Pulmonary artery endothelial cell (primary cell): ENCODE results near the gene KMT2B. TPM values are rescaled to one million over a fixed set of nuclear protein-coding genes. Genes with fewer than 3 reads are reported as not detected.
"Not testable (repeated sequence)": the region's sequence is repeated elsewhere in the genome, so short reads cannot be mapped to it uniquely, and the experiment has no call there.

ENCODE experiments used
- DNase-seq: peaks from one replicate; pipeline ENCODE4 v3.0.0-alpha.2; 2011; ENCODE audit warnings: low read depth, low spot score
- total RNA-seq: library from RNA; depleted of rRNA; stranded (reverse); fragments of >200 nt; gene quantifications from 2 replicates; pipeline ENCODE4 v1.2.3, GENCODE V29; 2014

Gene KMT2B
- total RNA-seq, 1 donor from 2014 or later: 4.4 TPM

DNA sequence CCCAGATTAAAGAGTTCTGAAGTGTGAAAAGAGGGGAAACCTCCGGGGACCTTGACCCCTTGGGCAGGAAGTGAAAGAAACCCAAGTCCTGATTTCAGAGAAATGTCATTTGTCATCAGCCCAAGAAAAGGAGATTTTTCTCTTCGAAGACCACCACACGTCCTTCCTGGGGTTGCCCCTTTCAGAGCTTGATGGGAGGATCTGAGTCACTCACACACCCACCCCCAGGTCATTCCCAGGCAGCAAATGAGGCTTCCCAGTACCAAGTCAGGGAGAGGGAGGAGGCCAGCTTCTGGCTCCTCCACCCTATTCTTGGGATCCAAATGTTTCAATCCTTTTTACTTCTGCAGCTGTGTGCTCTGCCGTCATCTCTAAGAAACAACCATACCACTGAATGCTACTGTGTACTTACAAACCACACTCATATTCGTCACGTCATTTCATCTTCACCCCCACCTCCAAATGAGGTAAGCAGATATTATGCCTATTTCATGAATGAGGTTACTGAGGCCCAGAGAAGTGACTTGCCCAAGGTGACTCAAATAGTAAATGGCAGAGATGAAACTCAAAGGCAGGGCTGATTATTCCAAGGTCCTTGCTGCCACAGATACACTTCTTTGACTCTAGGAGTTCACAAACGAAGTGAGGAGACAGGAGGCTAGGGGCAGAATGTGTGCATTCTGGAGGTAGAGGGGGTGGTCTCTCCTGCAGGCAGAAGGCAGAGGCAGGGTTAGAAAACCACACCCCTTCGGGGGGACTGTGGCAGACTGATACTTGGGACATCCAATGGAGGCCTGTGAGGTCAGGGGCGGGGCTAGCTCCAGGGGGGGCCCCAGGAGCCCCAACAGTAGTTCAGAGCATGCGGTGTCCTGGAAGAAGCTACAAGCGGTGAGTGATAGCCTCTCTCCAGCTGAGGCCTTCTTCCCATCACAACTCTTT lies 5.0 kb upstream of the KMT2B start:
- DNase-seq: no peak

- no peak for DNase-seq
Measured at GRCh38 chr19:35713506-35713850, 4.3 kb upstream of the KMT2B start.

DNA sequence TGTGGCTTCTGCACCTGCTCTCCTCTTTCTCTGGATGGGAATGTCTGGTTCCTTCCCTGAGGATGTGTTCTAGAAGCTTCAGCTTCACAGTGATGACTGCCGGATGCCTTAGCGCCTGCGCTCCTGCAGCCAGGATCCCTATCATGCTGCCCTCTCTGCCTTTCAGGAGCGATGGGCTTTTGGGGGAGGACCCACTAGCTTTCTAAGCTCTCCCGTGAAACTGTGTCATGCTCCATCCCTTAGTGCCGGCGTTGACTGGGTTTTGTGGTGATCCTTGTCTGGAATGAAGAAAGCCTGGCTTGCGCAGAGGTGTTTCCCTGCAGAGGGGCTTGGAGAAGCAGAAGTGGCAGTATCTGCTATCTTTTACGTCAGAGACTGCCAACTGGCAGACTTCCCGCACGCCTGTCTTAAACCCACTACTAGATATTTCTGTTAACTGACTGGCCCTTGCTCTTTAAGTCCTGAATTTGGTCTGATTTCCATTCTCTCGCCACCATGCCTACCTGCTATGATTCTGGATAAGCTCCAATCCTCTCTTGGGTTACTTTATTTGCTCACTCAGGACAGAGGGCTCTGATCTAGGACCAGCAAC lies 3.8 kb upstream of the KMT2B start:
- DNase-seq: no peak

DNA sequence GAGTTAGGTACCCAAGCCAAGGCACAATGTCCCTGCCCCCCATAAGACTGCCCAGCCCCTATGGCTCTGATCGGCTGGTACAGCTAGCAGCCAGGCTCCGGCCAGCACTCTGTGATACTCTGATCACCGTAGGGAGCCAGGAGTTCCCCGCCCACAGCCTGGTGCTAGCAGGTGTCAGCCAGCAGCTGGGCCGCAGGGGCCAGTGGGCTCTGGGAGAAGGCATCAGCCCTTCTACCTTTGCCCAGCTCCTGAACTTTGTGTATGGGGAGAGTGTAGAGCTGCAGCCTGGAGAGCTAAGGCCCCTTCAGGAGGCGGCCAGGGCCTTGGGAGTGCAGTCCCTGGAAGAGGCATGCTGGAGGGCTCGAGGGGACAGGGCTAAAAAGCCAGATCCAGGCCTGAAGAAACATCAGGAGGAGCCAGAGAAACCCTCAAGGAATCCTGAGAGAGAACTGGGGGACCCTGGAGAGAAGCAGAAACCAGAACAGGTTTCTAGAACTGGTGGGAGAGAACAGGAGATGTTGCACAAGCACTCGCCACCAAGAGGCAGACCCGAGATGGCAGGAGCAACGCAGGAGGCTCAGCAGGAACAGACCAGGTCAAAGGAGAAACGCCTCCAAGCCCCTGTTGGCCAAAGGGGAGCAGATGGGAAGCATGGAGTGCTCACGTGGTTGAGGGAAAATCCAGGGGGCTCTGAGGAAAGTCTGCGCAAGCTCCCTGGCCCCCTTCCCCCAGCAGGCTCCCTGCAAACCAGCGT lies 3.0 kb upstream of the KMT2B start:
- DNase-seq: no peak

DNA sequence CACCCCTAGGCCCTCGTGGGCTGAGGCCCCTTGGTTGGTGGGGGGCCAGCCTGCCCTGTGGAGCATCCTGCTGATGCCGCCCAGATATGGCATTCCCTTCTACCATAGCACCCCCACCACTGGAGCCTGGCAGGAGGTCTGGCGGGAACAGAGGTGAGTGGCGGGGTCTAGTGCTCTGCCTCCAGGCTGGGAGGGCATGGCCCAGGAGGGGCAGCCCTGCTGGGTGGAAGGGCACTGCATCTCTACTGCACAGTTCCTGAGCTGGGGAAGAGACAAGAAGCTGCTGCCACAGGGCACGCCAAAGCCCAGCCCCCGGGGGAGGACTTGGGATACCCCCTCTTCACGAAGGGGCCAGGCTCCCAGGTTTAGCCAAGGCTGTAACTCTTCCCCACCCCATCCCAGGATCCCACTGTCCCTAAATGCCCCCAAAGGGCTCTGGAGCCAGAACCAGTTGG lies 2.4 kb upstream of the KMT2B start:
- DNase-seq: no peak

DNA sequence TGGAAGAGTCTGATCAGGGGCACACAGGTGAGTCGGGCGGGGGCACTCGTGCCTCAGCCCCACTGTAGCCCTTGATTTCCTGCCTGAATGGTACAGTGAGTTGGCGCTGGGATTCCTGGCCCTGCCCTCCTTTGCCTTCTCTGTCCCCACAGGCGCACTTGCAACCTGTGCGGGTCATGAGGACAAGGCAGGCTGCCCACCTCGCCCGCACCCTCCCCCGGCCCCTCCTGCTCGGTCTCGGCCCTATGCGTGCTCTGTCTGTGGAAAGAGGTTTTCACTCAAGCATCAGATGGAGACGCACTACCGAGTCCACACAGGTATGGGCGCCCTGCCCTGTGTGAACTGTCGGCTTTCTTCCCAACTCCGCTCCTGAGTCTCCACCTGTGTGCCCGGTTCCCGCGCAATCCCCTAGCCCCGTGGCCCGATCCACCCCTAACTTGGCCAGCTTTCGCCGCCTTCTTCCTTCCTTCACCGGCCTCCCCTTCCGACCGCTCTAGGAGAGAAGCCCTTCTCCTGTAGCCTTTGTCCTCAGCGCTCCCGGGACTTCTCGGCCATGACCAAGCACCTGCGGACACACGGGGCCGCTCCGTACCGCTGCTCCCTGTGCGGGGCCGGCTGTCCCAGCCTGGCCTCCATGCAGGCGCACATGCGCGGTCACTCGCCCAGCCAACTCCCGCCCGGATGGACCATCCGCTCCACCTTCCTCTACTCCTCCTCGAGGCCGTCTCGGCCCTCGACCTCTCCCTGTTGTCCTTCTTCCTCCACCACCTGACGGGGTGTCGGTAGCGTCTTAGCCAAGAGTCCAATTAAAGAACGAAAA lies 1.6 kb upstream of the KMT2B start:
- no peak for DNase-seq

DNA sequence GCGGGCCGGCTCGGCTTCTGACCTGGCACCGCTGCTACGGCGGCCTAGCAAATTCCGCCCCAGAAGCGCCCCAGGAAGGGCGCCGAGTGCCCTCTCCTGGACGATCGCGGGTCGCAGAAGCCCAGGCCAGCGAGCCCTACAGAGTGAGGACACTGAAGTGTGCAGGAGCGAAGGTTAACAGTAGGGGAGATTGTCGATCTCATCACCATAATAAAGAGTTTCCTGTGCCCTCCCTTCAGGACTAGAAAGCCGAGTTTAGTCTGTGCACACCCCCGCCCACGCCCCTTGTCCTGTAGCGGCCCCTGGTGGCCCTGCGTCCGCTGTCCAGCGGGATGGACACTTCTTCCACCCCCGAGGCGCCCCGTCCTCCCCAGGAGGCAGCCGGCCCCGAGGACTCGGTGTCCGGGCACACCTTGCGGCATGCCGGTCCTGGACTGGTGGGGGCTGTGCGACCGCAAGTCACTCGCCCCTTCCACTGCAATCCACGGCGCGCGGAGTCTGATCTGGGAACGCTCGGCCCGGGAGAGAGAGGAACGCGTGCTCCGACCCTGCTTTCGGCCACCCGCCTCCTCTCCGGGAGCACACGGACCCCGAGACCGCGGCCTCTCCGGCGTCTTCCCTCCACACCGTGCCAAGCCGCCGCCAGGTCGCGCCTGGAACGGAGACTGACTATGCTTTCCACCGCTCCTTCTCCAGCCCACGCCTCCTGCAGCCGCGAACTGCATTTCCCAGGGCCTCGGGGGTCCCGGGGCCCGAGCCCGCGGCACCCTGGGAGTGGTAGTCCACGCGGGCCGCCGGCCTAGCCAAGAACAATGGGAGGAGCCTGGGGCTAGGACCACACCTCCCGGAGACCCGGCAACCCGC lies 770 bp upstream of the KMT2B start:
- peak; percentile 88 for DNase-seq

- DNase-seq: no peak
Measured at GRCh38 chr19:35718345-35719041, 690 bp downstream of the KMT2B start.

- no peak for DNase-seq
Measured at GRCh38 chr19:35719402-35720162, 1.8 kb downstream of the KMT2B start.

GRCh38 chr19:35720163-35720524 lies 2.3 kb downstream of the KMT2B start:
- DNase-seq: no peak

- no peak for DNase-seq
Measured at GRCh38 chr19:35720648-35721047, 2.8 kb downstream of the KMT2B start.

GRCh38 chr19:35721374-35721773 lies 3.6 kb downstream of the KMT2B start:
- no peak for DNase-seq

GRCh38 chr19:35722461-35722860 lies 4.7 kb downstream of the KMT2B start:
- DNase-seq: no peak

DNA sequence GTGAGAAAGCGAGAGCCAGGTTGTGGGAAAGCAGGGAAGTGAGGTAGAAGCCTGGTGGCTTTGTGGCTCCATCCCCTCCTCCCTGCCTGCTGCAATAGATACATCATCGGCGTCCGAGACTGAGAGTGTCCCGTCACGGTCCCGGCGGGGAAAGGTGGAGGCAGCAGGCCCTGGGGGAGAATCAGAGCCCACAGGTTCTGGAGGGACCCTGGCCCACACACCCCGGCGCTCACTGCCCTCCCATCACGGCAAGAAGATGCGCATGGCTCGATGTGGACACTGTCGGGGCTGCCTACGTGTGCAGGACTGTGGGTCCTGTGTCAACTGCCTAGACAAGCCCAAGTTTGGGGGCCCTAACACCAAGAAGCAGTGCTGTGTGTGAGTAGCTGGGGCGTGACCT lies 5.1 kb downstream of the KMT2B start:
- no peak for DNase-seq

DNA sequence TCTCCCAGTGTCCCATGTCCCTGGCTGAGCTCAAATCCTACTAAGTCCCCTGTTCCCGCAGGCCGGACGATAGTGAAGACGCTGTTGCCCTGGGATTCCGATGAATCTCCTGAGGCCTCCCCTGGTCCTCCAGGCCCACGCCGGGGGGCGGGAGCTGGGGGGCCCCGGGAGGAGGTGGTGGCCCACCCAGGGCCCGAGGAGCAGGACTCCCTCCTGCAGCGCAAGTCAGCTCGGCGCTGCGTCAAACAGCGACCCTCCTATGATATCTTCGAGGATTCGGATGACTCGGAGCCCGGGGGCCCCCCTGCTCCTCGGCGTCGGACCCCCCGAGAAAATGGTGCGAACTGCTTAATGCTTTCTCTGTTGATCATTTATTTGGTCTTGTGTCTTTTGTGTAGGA lies 5.9 kb downstream of the KMT2B start:
- DNase-seq: no peak

- DNase-seq: not testable (repeated sequence)
Measured at GRCh38 chr19:35724132-35724531, 6.3 kb downstream of the KMT2B start.

GRCh38 chr19:35724560-35724959 lies 6.8 kb downstream of the KMT2B start:
- no peak for DNase-seq

GRCh38 chr19:35725216-35725861 lies 7.5 kb downstream of the KMT2B start:
- DNase-seq: no peak
